Activated CD4-positive, CD25-positive, alpha-beta regulatory T cell treated with anti-CD3 and anti-CD28 coated beads, Interleukin-2, amount 50 U/mL, for 72 hours (primary cell): ENCODE results near the gene RBM4B.
"Not testable (repeated sequence)": the region's sequence is repeated elsewhere in the genome, so short reads cannot be mapped to it uniquely, and the experiment has no call there.

ENCODE experiments used
- DNase-seq: peaks from one replicate; pipeline ENCODE4 v3.0.0; 2021

Gene RBM4B

DNA sequence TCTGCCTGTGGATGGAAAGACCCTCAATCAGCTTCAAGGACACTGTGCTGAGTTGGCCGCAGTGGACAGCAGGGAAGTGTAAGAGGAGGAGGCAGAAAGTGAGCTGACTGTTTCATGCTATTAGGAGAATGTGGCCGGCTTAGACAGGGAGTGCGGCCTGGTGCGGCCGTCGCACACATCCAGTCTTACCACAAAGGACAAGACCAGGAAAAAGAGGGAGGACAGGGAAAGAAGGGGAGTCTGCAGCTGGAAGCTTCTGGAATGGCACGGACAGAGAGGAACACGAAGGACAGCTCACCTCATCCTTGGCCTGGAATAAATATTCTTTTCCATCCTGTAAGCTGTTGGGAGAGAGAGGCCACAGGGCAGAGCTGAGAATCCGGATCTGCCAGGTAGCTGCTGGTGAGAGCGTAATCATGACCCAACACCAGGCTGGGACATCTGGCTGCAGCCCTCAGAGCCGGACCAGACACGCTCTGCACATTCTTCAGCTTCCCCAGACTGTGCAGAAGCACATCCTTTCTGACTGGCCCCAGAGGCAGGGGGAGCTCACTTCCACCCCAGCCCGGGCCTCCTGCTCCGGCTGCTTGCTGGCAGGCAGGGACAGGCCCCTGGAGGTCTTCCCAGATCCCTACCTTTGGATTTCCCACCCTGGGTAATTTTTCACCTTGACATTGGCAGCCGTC is 8.6 kb upstream of the RBM4B start:
- DNase-seq: no peak

DNA sequence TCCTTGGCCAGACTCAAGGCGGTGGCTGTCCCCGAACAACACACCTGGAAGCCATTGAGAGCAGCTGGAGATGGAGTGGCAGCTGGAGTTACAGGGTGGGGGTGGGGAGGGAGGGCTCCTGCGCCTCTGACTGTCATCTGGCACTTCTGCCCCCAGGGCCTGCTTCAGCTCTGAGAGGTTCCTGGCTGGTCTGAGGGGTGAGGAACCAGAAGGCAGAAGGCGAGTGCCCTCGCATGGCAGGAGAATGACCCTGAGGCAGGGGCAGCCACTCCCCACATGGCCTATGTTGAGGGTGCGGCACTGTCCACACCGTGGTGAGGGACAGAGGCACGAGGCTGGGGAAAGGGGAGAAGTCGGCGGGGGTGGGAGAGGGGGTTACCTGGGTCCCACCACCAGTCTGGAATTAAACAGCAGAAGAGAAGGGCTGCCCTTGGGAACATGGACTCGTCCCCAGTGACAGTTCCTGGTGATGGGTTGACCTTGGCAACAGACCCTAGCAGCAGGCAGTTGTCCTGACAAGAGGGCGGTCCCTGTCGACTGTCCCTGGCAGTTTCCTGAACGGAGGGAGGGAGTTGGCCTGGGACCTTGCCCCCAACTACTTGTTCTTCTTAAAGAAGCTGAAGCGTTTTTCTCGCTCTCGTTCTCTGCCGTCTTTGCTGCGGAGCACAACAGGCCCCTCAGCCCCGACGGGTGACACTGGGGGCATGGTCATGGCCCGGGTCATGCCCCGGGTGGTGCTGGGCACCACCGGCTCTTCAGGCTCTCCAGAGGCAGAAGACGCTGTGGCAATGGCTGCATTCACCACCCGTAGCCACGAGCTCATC is 7.8 kb upstream of the RBM4B start:
- DNase-seq: no peak

DNA sequence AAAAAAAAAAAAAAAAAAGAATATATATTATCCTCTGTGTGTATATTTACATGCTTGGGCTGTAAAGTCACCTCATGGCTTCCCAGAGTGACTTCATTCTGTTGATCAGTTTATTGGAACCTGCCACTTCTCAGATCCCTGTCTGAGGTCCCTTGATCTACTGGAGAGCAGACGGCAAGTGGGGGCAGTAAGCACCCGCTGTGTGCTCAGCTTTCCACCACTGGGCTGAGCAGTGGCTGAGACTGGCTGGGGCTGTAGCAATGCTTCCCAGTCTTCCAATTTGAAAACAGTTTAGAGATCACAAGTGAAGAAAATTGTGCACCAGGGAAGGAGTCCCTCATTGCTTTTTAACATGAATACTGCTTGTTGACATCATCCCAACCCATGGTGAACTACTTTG is 6.9 kb upstream of the RBM4B start:
- DNase-seq: no peak

DNA sequence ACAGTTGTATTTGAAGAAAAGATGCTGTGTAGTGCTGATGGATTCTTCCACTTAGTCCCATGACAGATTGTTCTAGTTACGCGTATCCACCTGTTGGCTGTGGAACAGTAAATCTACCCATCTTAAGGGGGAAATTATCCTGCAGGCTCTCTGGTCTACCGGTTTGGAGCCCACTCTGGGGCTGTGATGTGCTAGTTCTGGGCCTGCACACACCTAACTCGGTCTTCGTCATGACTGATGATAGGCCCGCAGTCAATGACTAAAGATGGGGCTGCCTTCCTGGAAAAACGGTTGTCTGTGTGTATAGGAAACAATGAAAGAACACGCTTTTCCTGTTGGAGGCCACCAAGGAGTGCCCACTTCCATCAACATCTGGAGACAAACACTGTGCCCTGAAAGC is 6.2 kb upstream of the RBM4B start:
- DNase-seq: no peak

GRCh38 chr11:66680966-66681645 is 3.4 kb upstream of the RBM4B start:
- no peak for DNase-seq

- no peak for DNase-seq
These were observed 622 bp downstream of the RBM4B start for GRCh38 chr11:66676931-66677598.

GRCh38 chr11:66676282-66676919 is 1.3 kb downstream of the RBM4B start:
- DNase-seq: no peak

- DNase-seq: no peak
These were observed 2.6 kb downstream of the RBM4B start for GRCh38 chr11:66674964-66675602.

- no peak for DNase-seq
These were observed 6.9 kb downstream of the RBM4B start for GRCh38 chr11:66670816-66671215.

GRCh38 chr11:66665369-66665768 is 12.3 kb downstream of the RBM4B start:
- DNase-seq: no peak

DNA sequence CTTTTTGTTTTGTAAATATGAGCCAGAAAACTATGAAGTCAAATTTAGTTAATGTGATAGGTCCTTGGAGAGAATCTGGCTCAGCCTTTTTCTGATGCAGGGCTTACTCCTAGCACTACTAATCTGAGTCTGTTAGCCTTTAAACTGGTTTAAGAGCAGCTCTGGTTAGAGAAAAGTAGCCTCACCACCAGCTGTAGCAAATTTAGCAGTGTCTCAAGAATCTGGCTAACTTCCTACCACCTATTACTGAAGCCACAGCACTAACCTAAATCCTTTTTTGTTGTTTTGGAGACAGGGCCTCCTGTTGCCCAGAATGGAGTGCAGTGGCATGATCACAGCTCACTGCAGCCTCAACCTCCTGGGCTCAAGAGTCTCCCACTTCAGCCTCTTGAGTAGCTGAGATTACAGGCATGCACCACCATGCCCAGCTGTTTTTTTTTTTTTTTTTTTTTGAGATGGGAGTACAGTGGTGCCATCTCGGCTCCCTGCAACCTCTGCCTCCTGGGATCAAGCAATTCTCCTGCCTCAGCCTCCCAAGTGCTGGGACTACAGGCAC is 13.9 kb downstream of the RBM4B start:
- no peak for DNase-seq

DNA sequence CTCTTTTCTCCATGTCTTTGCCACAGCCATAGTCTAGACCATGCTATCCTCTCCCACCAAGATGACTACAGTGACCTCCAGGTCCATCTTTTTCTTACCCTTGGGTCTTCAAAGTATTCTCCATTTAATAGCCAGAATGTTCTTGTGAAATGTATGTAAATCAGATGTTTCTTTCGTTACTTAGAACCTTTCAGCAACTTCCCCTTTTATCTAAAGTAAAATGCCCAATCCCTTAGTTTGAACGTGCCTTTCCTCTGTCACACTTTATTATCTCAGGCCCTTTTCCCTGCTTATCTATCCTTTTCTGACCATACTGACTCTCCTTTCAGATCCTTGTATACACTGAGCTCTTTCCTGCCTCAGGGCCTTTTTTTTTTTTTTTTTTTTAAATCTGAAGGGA is 17.9 kb downstream of the RBM4B start:
- DNase-seq: no peak

DNA sequence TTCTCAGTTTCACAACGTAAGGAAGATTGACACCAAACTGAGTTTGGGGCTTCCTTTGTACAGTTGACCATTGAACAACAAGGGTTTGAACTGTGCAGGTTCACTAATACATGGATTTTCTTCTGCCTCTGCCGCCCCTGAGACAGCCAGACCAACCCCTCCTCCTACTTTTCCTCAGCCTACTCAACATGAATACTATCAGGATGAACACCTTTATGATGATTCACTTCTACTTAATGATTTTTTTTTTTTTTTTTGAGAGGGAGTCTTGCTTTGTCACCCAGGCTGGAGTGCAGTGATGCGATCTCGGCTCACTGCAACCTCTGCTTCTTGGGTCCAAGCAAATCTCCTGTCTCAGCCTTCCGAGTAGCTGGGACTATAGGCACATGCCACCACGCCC is 24.6 kb downstream of the RBM4B start:
- DNase-seq: no peak

DNA sequence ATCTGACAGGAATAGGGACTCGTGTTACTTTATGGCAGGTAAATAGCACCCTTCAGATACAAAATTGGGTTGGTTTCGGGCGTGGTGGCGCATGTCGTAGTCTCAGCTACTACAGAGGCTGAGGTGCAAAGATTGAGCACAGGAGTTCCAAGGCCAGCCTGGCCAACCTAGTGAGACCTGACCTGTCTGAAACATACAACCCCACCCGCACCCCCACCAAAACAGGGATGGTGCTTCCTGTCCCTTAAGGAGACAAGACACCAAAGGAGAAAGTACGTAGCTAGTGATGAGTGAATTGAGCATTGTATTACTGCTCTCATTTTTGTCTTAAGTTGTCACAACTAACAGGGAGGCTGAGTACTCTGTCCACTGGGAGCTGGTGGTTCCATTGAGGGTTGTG is 25.0 kb downstream of the RBM4B start:
- DNase-seq: no peak

DNA sequence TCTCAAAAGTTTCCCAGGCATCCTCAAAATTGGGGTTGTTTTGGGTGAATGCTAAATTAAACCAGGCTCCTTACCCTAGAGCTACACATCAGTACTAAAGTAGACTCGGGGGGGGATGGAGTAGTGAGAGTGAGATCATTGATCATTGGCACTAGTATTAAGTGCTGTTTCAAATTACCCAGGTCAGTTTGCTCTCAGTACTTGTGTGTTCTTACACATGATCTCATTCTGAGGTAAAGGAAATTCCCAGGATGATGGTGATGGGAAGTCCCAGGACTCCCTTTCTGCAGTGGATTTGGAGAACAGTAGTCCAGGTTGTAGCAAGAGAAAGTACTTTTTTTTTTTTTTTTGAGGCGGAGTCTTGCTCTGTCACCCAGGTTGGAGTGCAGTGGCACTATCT is 26.7 kb downstream of the RBM4B start:
- no peak for DNase-seq

- DNase-seq: no peak
These were observed 27.8 kb downstream of the RBM4B start for GRCh38 chr11:66649903-66650302.

GRCh38 chr11:66646828-66647227 is 30.9 kb downstream of the RBM4B start:
- DNase-seq: no peak

DNA sequence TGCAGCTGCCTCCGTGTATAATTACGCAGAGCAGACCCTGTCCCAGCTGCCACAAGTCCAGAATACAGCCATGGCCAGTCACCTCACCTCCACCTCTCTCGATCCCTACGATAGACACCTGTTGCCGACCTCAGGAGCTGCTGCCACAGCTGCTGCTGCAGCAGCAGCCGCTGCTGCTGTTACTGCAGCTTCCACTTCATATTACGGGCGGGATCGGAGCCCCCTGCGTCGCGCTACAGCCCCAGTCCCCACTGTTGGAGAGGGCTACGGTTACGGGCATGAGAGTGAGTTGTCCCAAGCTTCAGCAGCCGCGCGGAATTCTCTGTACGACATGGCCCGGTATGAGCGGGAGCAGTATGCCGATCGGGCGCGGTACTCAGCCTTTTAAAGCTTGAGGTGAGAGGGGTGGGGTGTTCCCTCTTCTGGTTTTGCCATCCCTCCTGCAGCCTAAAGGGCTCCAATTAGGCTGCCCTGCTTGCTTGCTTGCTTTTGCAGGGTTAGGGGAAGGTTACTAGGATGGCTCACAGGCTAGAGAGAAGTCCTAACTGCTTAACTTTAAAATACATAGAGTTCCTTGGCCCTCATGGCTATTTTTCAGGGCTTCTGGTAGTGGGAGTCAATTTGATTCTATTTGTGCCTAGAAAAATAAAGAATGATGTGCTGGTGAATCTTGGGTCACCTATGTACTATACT is 33.8 kb downstream of the RBM4B start:
- no peak for DNase-seq

DNA sequence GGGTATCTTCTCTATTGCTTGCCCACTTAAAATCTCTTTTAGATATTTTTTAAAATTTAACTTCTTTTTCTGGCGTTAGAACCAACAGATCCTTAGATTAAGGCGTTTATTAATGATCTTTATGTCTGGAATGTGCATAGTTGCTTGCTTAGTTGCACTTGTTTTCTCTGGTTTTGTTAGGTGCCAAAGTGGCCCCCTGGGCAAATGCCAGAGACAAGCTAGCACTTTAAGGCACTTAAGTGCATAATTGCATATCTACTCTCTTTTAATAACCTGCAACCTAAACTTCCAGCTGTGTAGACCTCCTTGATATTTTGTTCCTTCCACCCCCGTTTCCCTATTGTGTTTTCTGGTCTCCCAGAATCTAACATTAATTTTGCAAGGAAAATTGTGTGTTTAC is 35.9 kb downstream of the RBM4B start:
- no peak for DNase-seq

DNA sequence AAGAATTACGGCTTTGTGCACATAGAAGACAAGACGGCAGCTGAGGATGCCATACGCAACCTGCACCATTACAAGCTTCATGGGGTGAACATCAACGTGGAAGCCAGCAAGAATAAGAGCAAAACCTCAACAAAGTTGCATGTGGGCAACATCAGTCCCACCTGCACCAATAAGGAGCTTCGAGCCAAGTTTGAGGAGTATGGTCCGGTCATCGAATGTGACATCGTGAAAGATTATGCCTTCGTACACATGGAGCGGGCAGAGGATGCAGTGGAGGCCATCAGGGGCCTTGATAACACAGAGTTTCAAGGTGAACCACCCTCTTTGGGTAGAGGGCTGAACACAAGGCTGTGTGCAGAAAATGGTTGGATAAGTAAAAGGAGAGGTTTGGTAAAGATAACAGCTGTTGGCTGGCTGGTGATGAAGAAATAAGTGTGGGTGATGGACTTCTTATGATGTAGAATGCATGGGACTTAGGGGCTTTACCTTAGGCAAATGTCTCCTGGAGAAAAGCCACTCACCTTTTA is 37.8 kb downstream of the RBM4B start:
- DNase-seq: not testable (repeated sequence)
